Stomach (tissue), 4 donors: ENCODE measurements around the gene TUBE1.

ENCODE experiments used
- EP300 ChIP-seq: sonication (generic); formaldehyde crosslinking; IDR thresholded peaks from one replicate; pipeline ENCODE4 v1.6.1; 2017; ENCODE audit warnings: antibody characterized with exemption
- POLR2A ChIP-seq, 4 donors: fragments of 450-650 bp; IDR thresholded peaks; one replicate each; pipeline ENCODE4 v1.6.1; 2016; ENCODE audit warnings: antibody characterized with exemption in 4 of 4, control low read depth in 2 of 4, mild to moderate bottlenecking in 1 of 4, moderate library complexity in 1 of 4
- POLR2AphosphoS5 ChIP-seq, 3 donors: sonication (generic); formaldehyde crosslinking; IDR thresholded peaks; one replicate each; pipeline ENCODE4 v1.6.1; 2016; ENCODE audit warnings: antibody characterized with exemption in 3 of 3
- TF ChIP-seq, protein P1 (sequence below), 7 experiments: fragments of 450-650 bp in 4 of 7; fragments of 200-600 bp in 3 of 7; sonication (generic) in 3 of 7; IDR thresholded peaks; one replicate each; pipeline ENCODE4 v1.5.1; 2016 to 2019; ENCODE audit warnings: antibody characterized with exemption in 7 of 7, control low read depth in 2 of 7, mild to moderate bottlenecking in 1 of 7

DNA sequence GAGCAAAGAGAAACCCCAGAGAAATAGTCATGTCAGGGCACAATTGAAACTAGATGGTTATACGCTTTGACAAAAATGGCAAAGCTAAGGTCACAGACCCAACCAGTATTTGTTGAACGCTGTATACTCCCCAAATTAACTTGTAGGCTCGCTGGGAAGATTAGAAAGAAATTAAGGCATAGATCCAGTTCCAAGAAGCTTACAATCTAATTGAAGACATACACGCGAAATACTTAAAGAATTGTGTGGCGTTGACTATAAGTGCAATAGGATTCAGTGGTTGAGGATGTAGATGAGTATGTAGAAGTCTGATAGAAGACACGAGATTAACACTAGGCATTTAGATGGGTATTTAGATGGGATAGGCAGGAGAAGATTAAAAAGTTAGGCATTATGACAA, 634 bp upstream of the TUBE1 start:
- TF ChIP-seq, protein P1, sequence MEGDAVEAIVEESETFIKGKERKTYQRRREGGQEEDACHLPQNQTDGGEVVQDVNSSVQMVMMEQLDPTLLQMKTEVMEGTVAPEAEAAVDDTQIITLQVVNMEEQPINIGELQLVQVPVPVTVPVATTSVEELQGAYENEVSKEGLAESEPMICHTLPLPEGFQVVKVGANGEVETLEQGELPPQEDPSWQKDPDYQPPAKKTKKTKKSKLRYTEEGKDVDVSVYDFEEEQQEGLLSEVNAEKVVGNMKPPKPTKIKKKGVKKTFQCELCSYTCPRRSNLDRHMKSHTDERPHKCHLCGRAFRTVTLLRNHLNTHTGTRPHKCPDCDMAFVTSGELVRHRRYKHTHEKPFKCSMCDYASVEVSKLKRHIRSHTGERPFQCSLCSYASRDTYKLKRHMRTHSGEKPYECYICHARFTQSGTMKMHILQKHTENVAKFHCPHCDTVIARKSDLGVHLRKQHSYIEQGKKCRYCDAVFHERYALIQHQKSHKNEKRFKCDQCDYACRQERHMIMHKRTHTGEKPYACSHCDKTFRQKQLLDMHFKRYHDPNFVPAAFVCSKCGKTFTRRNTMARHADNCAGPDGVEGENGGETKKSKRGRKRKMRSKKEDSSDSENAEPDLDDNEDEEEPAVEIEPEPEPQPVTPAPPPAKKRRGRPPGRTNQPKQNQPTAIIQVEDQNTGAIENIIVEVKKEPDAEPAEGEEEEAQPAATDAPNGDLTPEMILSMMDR (IDR thresholded peaks at IDR 0.05): no peak
- no peak for TF ChIP-seq POLR2A (IDR thresholded peaks at IDR 0.05)
- no peak for TF ChIP-seq POLR2AphosphoS5 (IDR thresholded peaks at IDR 0.05)
- TF ChIP-seq EP300: no peak
